OCI-LY7 (cell line): ENCODE data around the gene B3GAT3. TPM values are rescaled to one million over a fixed set of nuclear protein-coding genes. Genes with fewer than 3 reads are reported as not detected.

ENCODE experiments used
- BruUV-seq: library from RNA; stranded (reverse); fragments of 400-500 nt; replicated peaks from 2 replicates; lab custom pipeline; 2021; lab: Mats Ljungman, UMichigan
- CTCF ChIA-PET: fragments of 300-600 bp; sonication (Branson Sonifier 250); formaldehyde crosslinking; loops from one replicate; lab custom pipeline; 2022; ENCODE audit warnings: antibody characterized with exemption; ENCODE audit not compliant: unreplicated experiment; lab: Charles Lee
- POLR2A ChIA-PET: fragments of 300-600 bp; sonication (Branson Sonifier 250); formaldehyde crosslinking; loops from one replicate; lab custom pipeline; 2022; ENCODE audit warnings: antibody characterized with exemption; lab: Charles Lee
- DNase-seq: peaks from one replicate; pipeline ENCODE4 v3.0.0-alpha.2; 2015; ENCODE audit warnings: low spot score
- H2AFZ ChIP-seq: fragments of 200-600 bp; sonication (generic), shearing (Covaris generic); 2 replicates; pipeline ENCODE4 v1.6.1; 2014; ENCODE audit warnings: mild to moderate bottlenecking, antibody characterized with exemption, low read length, moderate library complexity
- H3K27ac ChIP-seq: fragments of 200-600 bp; sonication (generic); 2 replicates; pipeline ENCODE4 v1.5.1; 2014; ENCODE audit warnings: mixed run types, low read depth, mild to moderate bottlenecking, moderate library complexity, low read length, inconsistent platforms; ENCODE audit not compliant: poor library complexity, severe bottlenecking
- H3K36me3 ChIP-seq: fragments of 200-600 bp; sonication (generic); 2 replicates; pipeline ENCODE4 v1.6.1; 2014; ENCODE audit warnings: mild to moderate bottlenecking, antibody characterized with exemption, low read length, moderate library complexity, mixed read lengths; ENCODE audit not compliant: insufficient read depth
- H3K4me1 ChIP-seq: fragments of 200-600 bp; sonication (generic); 2 replicates; pipeline ENCODE4 v1.5.1; 2014; ENCODE audit warnings: mild to moderate bottlenecking, low read length; ENCODE audit not compliant: insufficient read depth, poor library complexity, severe bottlenecking
- H3K4me2 ChIP-seq: fragments of 200-600 bp; sonication (generic); 2 replicates; pipeline ENCODE4 v1.6.1; 2014; ENCODE audit warnings: mild to moderate bottlenecking, low read length
- H3K4me3 ChIP-seq: fragments of 200-600 bp; sonication (generic); 2 replicates; pipeline ENCODE4 v1.5.1; 2014; ENCODE audit warnings: mild to moderate bottlenecking, low read depth, low read length; ENCODE audit not compliant: poor library complexity, severe bottlenecking
- H3K79me2 ChIP-seq: fragments of 200-600 bp; sonication (generic); 2 replicates; pipeline ENCODE4 v1.6.1; 2016; ENCODE audit warnings: low read depth, mild to moderate bottlenecking, low read length, moderate library complexity, mixed read lengths; ENCODE audit not compliant: insufficient read depth
- H3K9me2 ChIP-seq: fragments of 200-600 bp; sonication (generic); 2 replicates; pipeline ENCODE4 v1.6.1; 2016; ENCODE audit warnings: mild to moderate bottlenecking, low read length, mixed read lengths; ENCODE audit not compliant: insufficient read depth
- H3K9me3 ChIP-seq: fragments of 200-600 bp; sonication (generic); 2 replicates; pipeline ENCODE4 v1.6.1; 2014; ENCODE audit warnings: mild to moderate bottlenecking, mixed run types, low read length, mixed read lengths
- H4K20me1 ChIP-seq: fragments of 200-600 bp; sonication (generic); 2 replicates; pipeline ENCODE4 v1.6.1; 2014; ENCODE audit warnings: mild to moderate bottlenecking, antibody characterized with exemption, low read length, moderate library complexity, mixed read lengths; ENCODE audit not compliant: insufficient read depth
- EZH2phosphoT487 ChIP-seq: fragments of 200-600 bp; sonication (generic); IDR thresholded peaks from 2 replicates; pipeline ENCODE4 v1.6.1; 2018; ENCODE audit warnings: low read depth, borderline replicate concordance, mild to moderate bottlenecking, mixed run types, antibody characterized with exemption, low read length, moderate library complexity, mixed read lengths
- intact Hi-C: fragments of 100-400 bp; cut with micrococcal nuclease; formaldehyde crosslinking; loops from one replicate; pipeline ENCODE4 v1.10.0; 2022; ENCODE audit not compliant: unreplicated experiment
- total RNA-seq, 2 experiments: library from RNA; depleted of rRNA in 1 of 2; stranded (reverse); fragments of >200 nt in 1 of 2; shearing (Covaris generic) in 1 of 2; gene quantifications; 2 replicates each; pipeline ENCODE4 v1.2.3, GENCODE V29; 2014 to 2022
- TF ChIP-seq, protein P1 (sequence below): fragments of 200-600 bp; sonication (generic); conservative IDR thresholded peaks from 2 replicates; pipeline ENCODE4 v1.5.1; 2014; ENCODE audit warnings: mild to moderate bottlenecking, antibody characterized with exemption, low read length, moderate library complexity, mixed read lengths

B3GAT3 gene
- total RNA-seq, 2 experiments from 2014 or later: 71.3 to 74.3 TPM

DNA sequence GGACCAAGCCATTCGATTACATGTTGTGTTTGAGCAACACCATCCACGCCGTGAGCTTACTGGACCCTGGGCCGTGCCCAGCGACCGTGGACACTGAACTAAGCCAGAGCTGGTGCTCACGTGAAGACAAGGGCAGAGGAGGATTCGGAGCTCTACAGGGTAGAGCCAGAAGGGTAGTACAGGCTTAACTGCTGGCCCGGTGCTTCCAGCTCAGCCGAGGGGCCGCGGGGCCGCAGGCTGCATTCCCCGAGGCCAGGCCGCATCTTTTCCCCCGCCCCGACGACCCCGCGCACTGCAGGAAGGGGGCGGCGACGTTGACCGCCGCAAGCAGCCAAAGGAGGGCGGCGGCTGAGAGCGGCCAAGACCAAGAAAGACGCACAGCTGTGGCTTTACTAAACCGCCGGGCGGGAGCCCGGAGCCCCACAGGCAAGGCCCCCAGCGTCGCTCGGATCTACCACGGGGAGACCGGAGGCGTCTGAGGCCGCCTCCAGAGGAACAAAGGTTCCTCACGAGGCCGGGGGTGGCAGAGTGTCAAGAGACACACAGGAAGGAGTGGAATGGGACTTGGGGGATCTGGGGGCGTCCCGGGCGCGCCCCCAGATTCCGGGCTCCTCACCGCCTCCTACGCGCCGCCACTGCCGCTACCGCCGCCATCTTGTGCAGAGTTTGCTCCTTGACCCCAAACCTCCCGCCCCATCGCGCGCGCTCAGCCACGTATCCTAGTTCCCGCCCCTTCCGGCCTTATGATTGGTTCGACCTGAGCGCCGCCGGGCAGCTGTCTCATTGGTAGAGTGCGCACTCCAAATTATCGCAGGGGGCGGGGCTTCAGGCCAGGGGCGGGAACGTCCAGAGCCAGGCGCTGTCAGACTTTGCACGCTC lies 24.4 kb upstream of the B3GAT3 start, which contains the start of gene GANAB:
TSS of gene GANAB (minus strand) at position 668 of the 879 bp plus-strand sequence. CDS start at position 654, 14 bp downstream.
- CTCF ChIA-PET: interaction anchor here (0.6 to 0.9 kb wide), 3 partner anchors 55 to 1539 kb away, joined by 3 to 10 read pairs (median 7); no protein-coding TSS in a partner anchor
- TSS peak; percentile 75 for BruUV-seq
- Histone ChIP-seq H4K20me1 (no peaks in the 10 kb centered on the region), H3K79me2 (peaks cover 54% of the 10 kb centered on the region), H3K9me2 (no peaks in the 10 kb centered on the region), H3K9me3 (no peaks in the 10 kb centered on the region), H3K4me2 (peak within 1 kb of the TSS; percentile 82), H2AFZ (no peak within 1 kb of the TSS; the same call in 1 of the 2 replicates), H3K36me3 (peaks cover 60% of the 10 kb centered on the region), H3K4me1 (peaks cover 20% of the 10 kb centered on the region), H3K4me3 (peak within 1 kb of the TSS; percentile 95), H3K27ac (peak within 1 kb of the TSS; percentile 76)
- no peak for TF ChIP-seq EZH2phosphoT487
- TF ChIP-seq, protein P1, sequence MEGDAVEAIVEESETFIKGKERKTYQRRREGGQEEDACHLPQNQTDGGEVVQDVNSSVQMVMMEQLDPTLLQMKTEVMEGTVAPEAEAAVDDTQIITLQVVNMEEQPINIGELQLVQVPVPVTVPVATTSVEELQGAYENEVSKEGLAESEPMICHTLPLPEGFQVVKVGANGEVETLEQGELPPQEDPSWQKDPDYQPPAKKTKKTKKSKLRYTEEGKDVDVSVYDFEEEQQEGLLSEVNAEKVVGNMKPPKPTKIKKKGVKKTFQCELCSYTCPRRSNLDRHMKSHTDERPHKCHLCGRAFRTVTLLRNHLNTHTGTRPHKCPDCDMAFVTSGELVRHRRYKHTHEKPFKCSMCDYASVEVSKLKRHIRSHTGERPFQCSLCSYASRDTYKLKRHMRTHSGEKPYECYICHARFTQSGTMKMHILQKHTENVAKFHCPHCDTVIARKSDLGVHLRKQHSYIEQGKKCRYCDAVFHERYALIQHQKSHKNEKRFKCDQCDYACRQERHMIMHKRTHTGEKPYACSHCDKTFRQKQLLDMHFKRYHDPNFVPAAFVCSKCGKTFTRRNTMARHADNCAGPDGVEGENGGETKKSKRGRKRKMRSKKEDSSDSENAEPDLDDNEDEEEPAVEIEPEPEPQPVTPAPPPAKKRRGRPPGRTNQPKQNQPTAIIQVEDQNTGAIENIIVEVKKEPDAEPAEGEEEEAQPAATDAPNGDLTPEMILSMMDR: no peak
- intact Hi-C loops: loop anchor here (1.0 kb wide), 2 partner anchors 115 to 195 kb away; partner anchors contain the start of gene POLR2G
- POLR2A ChIA-PET: interaction anchor here (0.9 to 1.7 kb wide), 7 partner anchors 9 to 27 kb away, joined by 4 to 20 read pairs (median 7); partner anchors contain the start of genes C11orf98 and CSKMT
- DNase-seq: peak; percentile 99

DNA sequence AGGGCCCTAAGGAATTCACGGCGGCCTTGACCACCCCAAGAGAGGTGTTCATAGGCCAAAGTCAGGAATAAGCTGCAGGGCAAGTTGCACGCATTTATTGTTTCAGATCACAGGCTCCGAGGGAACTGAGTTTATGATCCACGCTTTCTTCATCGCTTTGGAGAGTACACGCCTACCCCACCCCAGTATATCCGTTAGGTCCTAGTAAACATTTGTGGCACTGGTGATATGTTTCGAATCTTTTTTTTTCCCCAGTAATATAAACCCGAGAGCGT lies 23.8 kb upstream of the B3GAT3 start:
- peaks cover 56% of the 10 kb centered on the region for H3K79me2 ChIP-seq
- no peaks in the 10 kb centered on the region for H3K9me2 ChIP-seq
- H3K4me3 ChIP-seq: peak overlapping the region; percentile 95
- TF ChIP-seq EZH2phosphoT487: no peak
- intact Hi-C loops: no loop called here
- peak; percentile 27 for DNase-seq
- no peaks in the 10 kb centered on the region for H4K20me1 ChIP-seq
- peak overlapping the region; percentile 76 for H3K27ac ChIP-seq
- ChIA-PET CTCF (no interaction called here), POLR2A (interaction anchor here (0.9 to 1.7 kb wide), 7 partner anchors 9 to 35 kb away, joined by 3 to 20 read pairs (median 5); partner anchors contain the start of genes C11orf98 and CSKMT)
- H3K4me1 ChIP-seq: peaks cover 20% of the 10 kb centered on the region
- no peaks in the 10 kb centered on the region for H3K9me3 ChIP-seq
- H2AFZ ChIP-seq: no peak overlapping the region; the same call in 1 of the 2 replicates
- H3K36me3 ChIP-seq: peaks cover 65% of the 10 kb centered on the region
- BruUV-seq: no TSS peak
- H3K4me2 ChIP-seq: peak overlapping the region; percentile 82

DNA sequence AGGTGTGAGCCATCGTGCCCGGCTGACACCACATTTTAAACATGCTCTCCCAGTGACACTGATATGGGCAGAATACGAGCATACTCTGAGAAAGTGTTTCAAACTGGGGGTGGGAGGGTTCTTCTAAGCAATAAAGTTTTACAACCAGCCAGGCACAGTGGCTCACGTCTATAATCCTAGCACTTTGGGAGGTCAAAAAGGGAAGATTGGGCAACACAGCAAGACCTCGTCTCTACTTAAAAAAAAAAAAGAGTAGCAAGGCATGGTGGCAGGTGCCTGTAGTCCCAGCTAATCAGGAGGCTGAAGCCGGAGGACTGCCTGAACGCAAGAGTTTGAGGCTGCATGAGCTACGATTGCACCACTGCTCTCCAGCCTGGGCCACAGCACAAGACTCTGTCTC lies 22.4 kb upstream of the B3GAT3 start:
- Histone ChIP-seq H3K9me3 (no peaks in the 10 kb centered on the region), H4K20me1 (no peaks in the 10 kb centered on the region), H3K36me3 (peaks cover 68% of the 10 kb centered on the region), H3K4me1 (peaks cover 14% of the 10 kb centered on the region), H3K4me2 (no peak overlapping the region), H3K4me3 (no peak overlapping the region), H3K9me2 (no peaks in the 10 kb centered on the region), H3K79me2 (peaks cover 60% of the 10 kb centered on the region), H2AFZ (no peak overlapping the region), H3K27ac (no peak overlapping the region)
- intact Hi-C loops: no loop called here
- no TSS peak for BruUV-seq
- ChIA-PET POLR2A (interaction anchor here (1.3 kb wide), 1 partner anchor 37 kb away, joined by 3 read pairs; no protein-coding TSS in a partner anchor), CTCF (no interaction called here)
- TF ChIP-seq, protein P1: no peak
- TF ChIP-seq EZH2phosphoT487: no peak
- no peak for DNase-seq
